ENCODE data around the gene PPIL3.
"Not testable (repeated sequence)": the region's sequence is repeated elsewhere in the genome, so short reads cannot be mapped to it uniquely, and the experiment has no call there.

The PPIL3 gene

DNA sequence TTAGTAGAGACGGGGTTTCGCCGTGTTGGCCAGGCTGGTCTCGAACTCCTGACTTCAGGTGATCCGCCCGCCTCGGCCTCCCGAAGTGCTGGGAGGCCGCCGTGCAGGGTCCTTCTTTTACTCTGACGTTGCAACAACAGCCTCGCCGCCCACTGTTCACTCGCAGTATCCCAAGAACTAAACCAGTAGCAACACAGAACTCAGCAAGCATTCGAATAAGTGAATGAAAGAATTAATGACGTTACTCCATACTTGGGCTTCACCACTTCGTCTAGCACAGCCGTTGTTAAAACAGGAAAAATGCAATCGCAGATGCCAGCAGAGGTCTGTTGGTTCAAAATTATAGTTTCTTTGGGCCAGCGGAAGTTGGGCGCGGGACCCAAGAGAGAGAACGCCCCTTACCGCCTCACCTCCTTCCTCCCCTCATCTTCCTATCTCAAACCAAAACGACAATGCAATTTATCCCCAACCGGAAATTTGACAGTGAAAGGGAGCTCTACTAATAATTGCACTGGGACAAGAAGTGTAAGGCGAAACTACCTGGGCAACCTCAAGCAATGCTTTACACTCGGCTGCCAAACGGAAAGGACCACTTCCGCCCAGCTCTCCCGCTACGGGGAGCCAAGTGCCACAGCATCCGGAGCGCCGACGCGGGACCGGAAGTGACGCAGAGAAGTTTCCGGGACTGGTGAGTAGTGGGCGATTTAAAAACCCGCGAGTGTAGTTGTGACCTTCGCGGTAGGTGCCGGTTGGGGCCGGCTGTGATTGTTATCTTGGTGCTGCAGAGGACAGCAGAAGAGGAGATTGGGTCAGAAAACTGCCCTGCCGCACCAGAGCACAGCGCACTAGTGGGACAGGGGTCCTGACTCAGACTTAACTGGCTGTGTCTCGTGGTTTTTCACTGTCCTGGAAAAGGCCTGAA lies at the start of gene PPIL3, which contains the start of gene NIF3L1:
PPIL3 (minus strand) TSS at position 374 of the 922 bp plus-strand sequence. CDS start 1,462 bp downstream, outside the sequence.
NIF3L1 (plus strand) TSS at position 668 of the 922 bp plus-strand sequence. CDS start 2,573 bp downstream, outside the sequence.
- in situ Hi-C loops (cut with MboI; ENCODE audit: low sequenced_read_pairs) = no loop called here

DNA sequence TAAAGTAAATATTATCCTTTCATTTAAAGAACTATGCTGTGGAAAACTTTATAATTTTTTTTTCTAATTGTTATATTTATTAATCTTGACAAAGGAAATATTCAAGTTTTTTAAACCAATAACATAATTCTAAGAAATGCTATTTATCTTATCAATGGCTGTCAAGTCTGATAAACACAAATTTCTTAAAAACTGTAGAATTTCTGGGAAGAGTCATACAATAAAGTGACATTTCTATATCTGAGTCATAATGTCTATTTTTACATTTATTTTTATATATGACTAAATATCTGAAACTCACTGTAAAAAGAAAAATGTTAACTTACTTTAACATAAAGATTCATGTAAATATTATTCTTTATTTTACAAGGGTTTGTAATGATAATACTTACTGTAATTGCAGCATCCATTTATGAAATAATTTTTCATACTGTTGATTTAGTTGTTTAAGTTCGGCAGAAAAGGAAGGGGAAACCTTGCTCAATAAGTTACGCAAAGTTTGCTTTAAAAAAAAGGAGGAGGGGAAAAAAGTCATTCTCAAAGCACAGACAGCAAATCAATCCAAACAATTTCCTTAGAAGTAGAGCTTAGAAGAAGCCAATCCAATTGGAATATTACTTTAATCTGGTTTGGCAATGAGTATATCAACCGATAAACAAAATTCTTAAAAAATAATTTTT lies 42.2 kb upstream of the PPIL3 start:
- in situ Hi-C loops (cut with MboI; ENCODE audit: low sequenced_read_pairs) = no loop called here

DNA sequence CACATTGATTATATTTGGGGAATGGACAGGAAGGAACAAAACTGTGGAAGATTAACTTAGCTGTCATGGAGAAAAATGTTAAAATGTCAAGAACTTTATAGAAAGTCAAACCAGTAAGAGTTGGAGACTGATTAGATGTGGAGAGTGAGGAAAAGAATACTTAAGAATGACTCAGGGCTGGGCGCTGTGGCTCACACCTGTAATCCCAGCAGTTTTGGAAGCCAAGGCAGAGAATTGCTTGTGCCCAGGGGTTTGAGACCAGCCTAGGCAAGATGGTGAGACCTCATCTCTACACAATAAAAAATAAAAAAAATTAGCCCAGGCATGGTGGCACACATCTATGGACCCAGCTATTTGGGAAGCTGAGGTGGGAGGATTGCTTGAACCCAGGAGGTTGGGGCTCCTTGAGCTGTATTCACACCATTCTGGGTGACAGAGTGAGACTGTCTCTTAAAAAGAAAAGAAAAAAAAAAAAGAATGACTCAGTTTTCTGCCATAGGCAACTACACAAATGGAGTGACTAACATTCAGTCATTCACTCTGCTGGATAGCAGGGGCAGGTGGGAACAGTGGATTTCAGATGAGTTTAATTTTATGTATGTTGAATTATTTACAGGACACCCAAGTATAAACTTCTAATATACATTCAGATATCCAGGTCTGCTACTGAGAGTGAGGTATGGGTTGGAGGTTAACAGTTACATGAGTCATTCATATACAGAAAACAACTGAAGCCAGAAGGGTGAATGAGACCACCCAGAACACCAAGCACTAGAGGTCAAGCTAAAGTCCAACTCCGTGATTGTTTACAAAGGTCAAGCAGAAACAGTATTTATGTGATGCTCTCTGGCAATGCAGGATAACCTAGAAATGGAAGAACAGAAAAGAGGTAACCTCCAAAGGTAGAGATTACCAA lies 40.7 kb upstream of the PPIL3 start:
- in situ Hi-C loops (cut with MboI; ENCODE audit: low sequenced_read_pairs) = no loop called here

DNA sequence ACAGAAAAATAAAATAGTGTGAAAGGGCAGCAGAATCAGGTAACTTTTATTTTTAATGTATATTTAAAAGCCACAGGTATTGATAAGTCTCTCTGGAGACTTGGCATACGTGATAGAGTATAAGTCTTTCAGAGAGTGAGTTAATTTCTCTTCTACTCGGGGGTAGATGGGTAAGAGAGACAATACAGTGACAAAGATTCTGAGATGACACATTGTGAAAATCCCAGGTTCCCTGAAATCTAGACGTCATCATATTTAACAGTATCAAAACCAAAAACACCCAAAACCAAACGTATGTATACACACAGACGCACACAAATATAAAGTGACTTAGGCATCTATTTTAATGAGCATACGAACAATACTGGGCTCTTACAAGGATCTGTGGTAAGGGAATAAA lies 33.6 kb upstream of the PPIL3 start:
- in situ Hi-C loops (cut with MboI; ENCODE audit: low sequenced_read_pairs) = no loop called here

DNA sequence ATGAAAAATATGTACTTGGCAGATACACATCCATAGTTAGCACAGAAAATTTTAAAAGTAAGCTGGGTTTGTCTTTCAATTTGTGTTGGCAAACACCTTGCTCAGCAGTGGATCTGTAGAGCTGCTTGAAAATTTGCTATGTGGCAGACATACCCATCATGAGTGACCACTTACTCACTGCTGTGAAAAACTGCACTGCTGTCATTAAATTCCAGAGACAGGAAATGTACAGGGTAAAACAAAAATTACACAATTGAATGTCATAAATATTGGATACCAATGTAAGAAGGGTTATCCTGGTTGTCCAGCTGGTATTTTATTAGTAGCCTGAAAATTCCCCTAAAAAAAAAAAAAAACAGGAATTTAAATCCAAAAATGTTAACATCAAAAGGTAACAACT lies 24.8 kb upstream of the PPIL3 start:
- in situ Hi-C loops (cut with MboI; ENCODE audit: low sequenced_read_pairs) = no loop called here

DNA sequence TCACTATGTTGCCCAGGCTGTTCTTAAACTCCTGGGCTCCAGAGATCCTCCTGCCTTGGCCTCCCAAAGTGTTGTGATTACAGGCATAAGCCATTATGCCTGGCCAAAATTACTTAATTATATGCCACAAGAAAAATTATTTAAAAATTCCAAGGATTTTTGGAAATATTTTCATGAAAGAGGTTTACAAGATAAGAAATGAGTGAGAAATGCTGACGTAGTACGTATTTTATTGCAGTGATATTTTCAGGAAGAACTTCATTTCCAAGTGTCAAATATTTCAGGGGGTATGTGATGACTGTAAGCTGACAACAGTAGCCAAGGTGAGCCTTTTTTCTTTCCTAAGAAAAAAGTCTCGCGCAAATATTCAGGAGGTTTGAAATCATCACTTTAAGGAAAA lies 21.1 kb upstream of the PPIL3 start:
- in situ Hi-C loops (cut with MboI; ENCODE audit: low sequenced_read_pairs) = loop anchor here (10.0 kb wide), 1 partner anchor 275 kb away; the partner anchor contains the start of gene CASP10

DNA sequence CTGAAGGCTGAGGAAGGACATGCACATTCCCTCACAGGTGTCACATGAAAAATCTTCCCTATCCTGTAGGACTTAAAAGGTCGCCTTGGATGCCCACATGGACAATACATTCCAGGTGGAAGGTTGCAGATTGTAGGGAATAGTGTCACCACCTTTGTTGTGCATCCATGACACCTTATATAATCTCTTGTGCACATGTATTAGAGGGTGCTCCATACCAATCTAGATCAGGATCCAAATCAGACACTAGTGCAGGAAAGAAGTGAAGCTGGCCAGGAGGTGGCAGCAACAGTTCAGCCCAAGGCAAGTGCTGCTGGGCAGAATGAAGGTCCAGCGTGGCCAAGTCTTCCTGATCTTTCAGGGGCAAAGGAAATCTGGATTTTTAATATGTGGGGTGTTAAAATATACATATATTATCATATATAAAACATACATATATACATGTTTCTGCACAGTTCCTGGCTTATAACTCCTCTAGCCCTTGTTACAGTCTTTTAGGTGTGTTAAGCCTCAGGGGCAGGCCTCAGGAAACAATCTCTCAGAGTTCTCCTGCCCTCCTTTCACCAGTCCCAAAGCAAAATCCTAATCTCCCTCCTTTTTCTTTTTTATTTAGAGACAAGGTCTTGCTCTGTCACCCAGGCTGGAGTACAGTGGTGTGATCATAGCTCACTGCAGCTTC lies 16.9 kb upstream of the PPIL3 start:
- in situ Hi-C loops (cut with MboI; ENCODE audit: low sequenced_read_pairs) = loop anchor here (10.0 kb wide), 1 partner anchor 279 kb away; the partner anchor contains the start of gene CASP10

DNA sequence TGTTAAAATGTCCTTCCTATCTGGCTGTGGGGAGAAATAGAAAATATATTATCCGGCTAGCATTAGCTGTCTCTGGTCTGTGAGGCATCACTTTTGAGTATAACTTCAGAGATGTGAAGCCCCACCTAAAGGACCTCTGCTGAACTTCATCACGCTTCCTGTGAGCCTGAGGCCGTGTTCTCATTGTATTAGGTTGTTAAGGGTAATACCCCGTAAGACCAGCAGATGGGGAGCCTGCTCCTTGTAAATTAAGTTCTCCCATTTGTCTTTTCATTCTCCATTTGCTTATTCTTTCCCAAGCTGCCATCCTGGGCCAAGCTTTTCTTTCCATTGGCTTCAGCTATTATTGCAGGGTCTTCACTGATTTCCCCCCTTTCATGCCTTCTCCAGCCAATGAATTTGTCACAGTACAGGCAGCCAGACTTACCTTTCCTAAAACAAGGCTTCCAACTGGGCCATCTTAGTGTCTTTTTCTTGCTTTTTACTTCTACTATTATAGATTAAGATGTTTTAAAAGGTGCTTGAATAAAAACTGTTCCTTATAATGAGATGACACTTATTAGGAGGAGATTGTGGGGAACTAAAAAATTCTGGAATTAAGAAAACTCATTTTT lies 12.7 kb upstream of the PPIL3 start:
- in situ Hi-C loops (cut with MboI; ENCODE audit: low sequenced_read_pairs) = loop anchor here (10.0 kb wide), 1 partner anchor 283 kb away; the partner anchor contains the start of gene CASP10

DNA sequence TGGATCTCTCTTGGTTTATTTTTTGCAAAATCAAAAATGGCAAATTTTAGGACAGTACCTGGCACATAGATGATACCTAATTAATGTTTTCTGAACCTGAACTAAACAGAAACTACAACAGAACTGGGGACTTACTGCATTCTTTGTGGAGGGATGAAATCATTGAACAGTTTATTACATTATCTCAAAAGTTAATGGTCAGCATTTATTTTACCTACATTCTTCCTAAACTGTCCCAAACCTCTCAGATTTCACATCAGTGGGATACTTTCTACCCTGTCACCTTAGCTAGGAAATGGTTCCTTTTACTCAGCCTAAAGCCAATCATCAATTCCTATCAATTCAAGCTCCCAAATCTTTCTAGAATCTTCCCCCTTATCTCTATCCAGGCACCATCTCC lies 10.6 kb upstream of the PPIL3 start:
- in situ Hi-C loops (cut with MboI; ENCODE audit: low sequenced_read_pairs) = no loop called here

DNA sequence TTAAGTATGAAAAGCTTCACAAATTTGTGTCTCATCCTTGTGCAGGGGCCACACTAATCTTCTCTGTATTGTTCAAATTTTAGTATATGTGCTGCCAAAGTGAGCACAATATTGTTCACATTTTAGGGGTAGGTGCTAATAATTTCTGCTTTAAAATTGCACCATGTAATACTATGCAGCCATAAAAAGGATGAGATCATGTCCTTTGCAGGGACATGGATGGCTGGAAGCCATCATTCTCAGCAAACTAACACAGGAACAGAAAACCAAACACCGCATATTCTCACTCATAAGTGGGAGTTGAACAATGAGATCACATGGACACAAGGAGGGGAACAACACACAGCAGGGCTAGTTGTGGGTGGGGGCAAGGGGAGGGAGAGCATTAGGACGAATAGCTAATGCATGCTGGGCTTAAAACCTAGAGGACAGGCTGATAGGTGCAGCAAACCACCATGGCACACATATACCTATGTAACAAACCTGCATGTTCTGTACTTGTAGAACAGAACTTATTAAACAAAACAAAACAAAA lies 7.1 kb downstream of the PPIL3 start:
- in situ Hi-C loops (cut with MboI; ENCODE audit: low sequenced_read_pairs) = not testable (repeated sequence)

DNA sequence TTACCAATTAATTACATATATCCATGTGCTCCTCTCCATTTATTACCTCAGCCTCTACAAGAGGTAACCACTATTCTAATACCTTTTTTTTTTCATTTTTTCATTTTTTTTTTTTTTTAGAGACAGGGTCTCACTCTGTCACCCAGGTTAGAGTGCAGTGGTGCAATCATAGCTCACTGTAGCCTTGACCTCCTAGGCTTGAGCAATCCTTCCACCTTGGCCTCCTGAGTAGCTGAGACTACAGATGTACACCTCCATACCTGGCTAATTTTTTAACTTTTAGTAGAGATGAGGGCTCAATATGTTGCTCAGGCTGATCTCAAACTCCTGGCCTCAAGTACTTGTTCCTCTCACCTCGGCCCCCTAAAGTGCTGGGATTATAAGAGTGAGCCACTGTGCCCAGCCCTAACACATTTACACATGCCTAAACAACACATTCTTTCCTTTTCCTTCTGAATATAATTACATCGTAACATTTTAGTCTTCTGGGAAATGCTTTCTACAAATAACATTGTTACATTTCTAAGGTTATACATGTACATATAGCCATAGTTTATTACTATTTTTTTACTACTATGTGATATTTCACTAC lies 10.5 kb downstream of the PPIL3 start:
- in situ Hi-C loops (cut with MboI; ENCODE audit: low sequenced_read_pairs) = no loop called here

DNA sequence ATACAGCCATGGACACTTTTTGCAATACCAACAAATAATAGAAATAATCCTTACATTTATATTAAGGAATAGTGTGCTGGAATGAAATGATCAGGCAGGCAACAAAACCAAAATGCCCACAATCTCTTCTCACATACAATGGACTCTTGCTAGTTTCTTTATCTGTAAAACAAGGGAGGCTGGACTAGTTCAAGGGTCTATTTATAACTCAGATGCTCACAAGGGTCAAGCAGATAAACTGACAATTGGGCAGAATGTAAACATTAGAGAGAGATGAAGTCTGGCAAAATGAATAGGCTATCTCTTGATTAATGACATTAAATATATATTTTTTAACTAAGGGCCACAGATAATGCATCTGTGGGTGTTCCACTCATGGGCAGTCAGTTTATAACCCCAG lies 11.4 kb downstream of the PPIL3 start:
- in situ Hi-C loops (cut with MboI; ENCODE audit: low sequenced_read_pairs) = no loop called here

DNA sequence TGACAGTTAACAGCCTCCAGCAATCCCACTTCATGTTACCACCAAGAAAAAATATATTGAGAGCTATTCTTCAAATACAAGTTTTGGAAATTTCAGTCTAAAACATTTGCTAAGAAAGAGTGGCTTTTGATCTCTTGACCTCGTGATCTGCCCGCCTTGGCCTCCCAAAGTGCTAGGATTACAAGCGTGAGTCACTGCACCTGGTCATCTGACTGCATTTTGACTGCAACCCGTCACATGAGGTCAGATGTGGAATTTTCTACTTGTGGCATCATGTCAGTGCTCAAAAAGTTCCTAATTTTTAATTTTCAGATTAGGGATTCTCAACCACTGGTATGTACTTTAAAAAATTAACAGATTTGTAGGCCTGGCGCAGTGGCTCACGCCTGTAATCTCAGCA lies 15.3 kb downstream of the PPIL3 start:
- in situ Hi-C loops (cut with MboI; ENCODE audit: low sequenced_read_pairs) = no loop called here

DNA sequence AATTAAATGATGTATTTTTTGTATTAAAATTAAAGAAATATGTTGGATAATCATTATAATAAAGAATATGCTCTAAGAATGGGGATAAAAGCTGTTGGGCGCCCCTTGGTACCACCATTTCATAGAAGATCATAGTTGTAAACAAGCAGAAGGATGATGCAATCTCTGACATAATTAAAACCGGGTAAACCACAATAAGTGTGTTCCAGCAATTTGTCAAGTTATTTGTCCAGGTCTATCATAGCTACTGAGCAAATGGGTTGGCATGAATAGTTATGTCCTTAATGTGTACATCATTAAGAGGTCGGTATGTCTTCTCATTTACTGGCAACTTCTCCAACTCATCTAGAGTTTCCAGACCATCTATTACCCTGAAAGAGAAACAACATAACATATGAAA lies 17.7 kb downstream of the PPIL3 start:
- in situ Hi-C loops (cut with MboI; ENCODE audit: low sequenced_read_pairs) = no loop called here

DNA sequence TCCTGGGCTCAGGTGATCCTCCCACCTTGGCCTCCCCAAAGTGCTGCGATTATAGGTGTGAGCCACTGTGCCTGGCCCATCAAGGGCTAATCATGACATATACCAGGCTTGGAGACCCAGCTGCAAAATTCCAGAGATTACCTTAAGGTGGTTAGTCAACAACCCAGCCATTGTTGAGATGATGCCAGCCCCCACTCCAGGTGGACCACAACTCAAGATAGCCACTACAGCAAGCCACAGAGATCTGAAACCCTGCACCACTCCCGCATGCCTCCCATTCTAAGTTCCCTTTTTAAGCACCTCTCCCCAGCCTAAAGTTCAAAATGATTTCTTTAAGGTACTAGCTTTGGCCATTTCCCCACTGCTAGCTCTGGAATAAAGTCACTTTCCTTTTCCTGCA lies 19.9 kb downstream of the PPIL3 start:
- in situ Hi-C loops (cut with MboI; ENCODE audit: low sequenced_read_pairs) = no loop called here

DNA sequence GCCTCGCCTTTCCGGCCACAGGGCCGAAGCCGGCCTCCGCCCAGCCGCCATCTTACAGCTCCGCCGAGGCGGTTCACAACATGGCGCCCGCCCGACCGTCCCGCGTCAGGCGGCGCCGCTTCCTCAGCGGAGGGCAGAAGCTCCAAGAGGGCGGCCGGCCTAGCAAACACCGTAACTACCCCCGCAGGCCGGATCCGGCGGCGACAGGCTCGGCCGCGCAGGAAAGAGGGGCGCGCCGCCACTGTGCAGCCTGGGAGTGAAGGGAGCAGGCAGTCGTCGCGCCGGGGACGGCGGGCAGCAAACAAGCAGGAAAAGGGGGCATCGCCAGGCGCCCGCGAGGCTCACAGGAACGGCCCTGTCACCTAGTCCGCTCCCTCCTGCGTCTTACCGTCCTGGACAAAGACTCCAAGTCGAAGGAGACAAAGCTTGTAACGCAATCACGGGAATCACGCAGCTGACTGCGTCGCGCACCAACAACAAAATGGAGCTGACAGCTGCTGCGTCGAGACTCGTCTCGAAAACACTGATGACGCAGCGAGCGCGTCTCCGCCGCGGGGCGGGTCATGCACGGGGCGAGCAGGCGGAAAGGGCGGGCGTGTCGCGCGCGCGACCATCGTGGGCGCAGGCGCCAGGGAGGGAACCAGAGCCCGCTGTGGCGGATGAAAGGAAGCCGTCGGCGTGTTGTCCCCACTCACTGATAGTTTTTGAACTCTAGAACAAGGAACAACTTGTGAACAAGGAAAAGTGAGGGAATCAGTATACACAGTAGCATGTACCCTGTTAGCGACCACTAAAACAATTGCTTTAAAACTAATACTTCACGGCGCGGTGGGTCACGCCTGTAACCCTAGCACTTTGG lies 24.5 kb downstream of the PPIL3 start, which contains the start of gene CLK1:
CLK1 (minus strand) TSS at position 483 of the 859 bp plus-strand sequence. CDS start 2,796 bp downstream, outside the sequence.
- in situ Hi-C loops (cut with MboI; ENCODE audit: low sequenced_read_pairs) = no loop called here

DNA sequence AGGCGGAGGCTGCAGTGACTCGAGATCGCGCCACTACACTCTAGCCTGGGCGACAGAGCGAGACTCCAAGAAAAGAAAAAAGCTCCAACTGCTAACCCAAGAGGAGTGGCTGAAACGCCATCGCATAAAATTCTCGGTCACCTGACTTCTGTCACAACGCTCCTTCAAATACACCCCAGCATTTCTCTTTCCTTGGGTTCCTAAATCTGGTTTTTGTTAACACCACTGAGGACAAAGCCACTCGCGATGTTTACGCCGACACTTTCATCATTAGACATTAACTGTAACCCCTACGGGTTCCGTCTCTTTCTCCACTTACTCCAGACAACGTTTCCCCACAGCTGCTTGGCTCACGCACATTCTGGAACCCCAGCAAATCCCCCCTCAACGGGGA lies 25.1 kb downstream of the PPIL3 start:
- in situ Hi-C loops (cut with MboI; ENCODE audit: low sequenced_read_pairs) = no loop called here

DNA sequence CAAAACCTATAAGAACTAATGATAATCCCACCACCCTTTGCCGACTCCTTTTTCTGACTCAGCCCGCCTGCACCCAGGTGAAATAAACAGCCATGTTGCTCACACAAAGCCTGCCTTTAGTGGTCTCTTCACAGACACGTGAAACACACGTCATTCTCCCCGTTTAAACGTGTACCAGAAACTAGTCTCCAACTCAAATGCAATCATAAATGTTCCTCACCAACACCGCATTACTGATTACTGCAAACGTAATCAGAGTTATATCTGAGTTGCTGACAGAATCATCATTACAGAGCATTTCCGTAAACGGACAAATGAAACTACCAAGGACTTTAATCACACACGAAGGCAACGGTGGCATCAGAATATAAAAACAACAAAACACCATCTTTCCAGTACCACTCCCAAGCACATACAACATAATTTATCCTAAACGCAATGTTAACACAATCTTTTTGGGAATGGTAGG lies 26.3 kb downstream of the PPIL3 start:
- in situ Hi-C loops (cut with MboI; ENCODE audit: low sequenced_read_pairs) = no loop called here

All from HL-60/S4 treated with phorbol 12-myristate 13-acetate at 8.2 ng/mL for 4 days and 3 days (cell line).